ENCODE measurements around the gene COG3.
A peak's percentile ranks its signal among the peaks of the same experiment; 100 is the strongest.

The COG3 gene

GRCh38 chr13:45448965-45449559, 15.7 kb upstream of the COG3 start:
- DNase-seq, result no peak

DNA sequence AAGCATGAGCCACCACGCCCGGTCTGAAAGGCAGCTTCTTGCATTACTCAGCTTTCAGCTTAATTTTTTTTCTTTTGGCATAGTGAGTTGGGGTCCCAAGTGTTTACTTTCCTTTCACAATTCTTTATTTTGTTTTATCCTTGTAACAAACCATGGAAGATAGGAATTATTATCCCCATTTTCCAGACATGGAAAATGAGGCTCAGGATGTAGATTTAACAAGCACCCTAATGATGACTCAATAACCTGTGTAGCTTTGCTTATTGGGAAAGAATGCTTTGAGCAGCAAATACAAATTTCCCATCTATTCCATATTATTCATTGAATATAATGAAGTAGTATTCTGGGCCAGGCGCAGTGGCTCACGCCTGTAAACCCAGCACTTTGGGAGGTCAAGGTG, 13.5 kb upstream of the COG3 start:
- DNase-seq, result no peak

- DNase-seq, result no peak
Measured at GRCh38 chr13:45454204-45454603, 10.5 kb upstream of the COG3 start.

DNA sequence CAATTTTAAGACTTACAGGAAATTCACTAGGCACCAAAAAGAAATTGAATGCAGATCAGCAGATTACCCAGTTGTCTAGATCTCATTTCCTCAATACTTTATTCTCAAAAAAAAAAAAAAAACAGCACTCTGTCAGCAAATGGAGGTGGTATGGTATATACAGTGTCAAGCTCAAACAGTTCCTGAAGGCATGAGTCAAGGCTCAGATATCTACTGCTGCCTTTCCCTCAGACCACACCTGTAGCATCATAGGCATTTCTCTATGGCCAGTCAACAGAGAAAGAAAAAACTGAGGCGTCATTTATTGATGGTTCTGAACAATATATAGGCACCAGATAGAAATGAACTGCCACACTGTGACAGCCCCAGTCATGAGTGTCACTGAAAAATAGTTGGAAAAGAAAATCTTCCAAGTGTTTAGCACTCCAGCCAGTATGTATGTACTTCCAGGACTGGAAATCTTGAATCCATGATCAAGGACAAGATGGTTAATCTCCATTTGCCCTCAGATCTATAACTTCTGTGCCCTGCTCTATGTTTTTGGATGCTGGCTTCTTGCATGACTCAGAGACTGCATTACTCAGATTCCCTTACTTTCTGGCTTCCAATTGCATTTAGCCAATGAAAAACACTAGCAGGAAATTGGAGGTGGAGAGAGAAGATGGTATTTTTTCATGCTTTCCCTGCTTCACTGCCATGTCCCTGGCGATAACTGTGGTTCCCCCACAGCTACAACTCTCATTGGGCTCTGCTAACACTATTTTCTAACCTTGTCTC, 8.4 kb upstream of the COG3 start:
- DNase-seq, result no peak

DNA sequence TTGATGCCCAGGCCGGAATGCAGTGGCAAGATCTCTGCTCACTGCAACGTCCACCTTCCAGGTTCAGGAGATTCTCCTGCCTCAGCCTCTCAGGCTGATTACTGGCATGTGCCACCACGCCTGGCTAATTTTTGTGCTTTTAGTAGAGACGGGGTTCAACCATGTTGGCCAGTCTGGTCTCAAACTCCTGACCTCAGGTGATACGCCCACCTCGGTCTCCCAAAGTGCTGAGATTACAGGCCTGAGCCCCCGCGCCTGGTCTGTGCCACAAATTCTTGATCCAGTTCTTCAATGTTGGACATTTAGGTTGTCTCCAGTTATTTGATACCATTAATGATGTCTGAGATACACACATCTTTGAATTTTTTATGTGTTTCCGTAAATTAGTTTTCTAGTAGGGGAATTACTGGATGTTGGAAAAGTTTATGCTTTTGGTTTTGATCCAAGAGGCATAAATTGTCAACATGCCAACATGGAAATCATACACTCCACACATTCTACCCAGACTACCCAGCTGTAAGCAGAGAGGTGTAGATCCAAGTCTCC, 525 bp upstream of the COG3 start:
- DNase-seq, result no peak

- no peak for DNase-seq
Measured at GRCh38 chr13:45466359-45466758, 1.6 kb downstream of the COG3 start.

- peak; percentile 11 for DNase-seq
Measured at GRCh38 chr13:45468635-45469034, 3.9 kb downstream of the COG3 start.

DNA sequence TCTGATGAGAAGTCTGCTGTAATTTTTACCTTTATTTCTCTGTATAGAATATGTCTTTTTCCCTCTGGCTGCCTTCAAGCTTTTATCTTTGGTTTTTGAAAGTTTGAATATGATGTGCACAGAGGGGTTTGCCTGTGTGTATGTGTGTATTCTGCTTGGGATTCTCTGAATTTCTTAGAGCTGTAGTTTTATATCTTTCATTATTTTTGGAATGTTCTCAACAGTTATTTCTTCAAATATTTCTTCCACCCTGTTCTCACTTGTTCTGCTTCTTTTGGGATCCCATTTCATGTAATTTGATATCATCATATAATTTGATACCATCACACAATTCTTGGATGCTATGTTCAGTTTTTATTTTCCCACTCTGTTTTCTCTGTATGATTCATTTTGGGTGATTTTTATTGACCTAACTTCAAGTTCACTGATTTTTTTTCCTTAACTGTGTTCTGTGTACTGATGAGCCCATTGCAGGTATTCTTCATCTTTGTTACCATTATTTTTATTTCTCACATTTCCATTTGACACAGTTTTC, 7.5 kb downstream of the COG3 start:
- DNase-seq, result no peak

DNA sequence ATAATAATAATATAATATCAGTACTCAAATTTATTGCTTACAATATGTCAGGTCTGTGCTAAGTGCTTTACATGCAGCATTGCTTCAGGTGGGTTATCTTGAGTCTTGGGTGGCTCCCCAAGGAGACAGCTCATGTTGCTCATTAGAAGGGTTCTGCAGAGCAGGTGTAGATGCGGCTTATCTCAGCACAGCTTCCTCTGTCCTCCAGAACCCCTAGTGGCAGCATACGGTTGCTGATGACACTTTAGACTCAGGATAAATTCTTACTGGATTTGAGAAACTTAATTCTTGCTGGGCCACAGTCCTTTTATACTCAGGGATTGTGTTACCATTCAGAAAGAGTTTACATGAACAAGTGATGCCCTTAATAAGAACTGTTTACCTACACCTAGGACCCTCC, 8.9 kb downstream of the COG3 start:
- DNase-seq, result no peak

DNA sequence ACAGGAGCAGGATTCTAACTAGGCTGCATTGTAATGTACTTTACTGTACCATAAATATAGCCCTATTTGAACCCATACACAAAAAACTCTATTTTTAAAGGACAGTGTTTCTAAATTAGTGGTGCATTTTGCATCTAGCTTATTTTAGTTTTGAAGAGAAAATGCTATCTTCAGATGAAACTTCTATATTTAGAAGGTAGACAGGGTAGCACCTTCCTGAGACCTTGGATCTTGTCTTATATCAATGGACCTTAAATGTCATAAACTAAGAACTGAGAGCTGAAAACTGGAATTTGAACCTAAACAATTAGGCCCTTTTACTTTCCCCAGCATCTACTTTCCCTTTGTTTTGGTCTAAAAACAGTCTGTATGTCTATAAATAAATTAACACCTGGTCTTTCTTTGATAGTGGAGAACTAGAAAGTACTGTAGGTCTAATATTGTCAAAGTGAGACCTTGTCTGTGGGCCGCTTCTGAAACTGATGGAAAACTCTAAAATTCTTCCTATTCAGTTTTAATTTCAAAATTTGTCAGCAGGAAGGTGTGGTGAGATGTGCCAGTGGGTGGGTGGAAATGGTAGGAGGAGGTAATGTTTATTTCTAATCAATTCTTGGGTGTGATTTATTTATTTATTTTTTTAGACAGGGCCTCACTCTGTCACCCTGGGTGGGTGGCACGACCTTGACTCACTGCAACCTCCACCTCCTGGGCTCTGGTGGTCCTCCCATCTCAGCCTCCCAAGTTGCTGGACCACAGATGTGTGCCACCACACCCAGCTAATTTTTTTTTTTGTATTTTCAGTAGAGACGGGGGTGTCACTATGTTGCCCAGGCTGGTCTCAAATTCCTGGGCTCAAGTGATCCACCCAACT, 10.1 kb downstream of the COG3 start:
- no peak for DNase-seq

- no peak for DNase-seq
Measured at GRCh38 chr13:45479661-45480060, 14.9 kb downstream of the COG3 start.

- DNase-seq, result no peak
Measured at GRCh38 chr13:45481688-45482087, 16.9 kb downstream of the COG3 start.

DNA sequence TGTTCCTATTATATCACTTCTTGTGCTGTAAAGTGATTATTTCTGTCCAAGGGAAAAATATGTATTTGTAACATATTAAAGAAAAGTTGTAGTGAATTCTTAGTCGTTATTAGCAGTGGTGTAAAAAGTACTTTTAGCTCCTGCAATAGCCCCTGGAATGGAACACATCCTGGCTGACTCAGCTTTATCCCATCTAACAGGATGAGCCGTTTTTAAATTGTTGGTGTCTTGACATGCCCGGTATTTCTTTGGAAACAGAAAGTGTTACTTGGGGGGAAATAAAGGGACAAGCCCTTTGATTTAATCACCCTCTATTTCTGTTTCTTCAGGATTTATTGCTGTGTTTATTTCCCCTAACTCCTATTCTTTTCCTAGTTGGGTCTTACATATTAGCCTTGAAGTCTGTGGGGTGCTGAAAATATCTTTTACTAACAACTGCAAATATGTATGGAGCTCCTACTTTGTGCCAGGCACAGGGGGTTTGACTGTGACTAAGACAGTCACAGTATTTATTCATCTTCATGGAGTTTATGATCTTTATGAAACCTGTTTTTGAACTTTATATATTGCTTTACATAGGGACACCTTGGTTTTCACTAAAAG, 17.9 kb downstream of the COG3 start:
- DNase-seq, result no peak

- DNase-seq, result no peak
Measured at GRCh38 chr13:45487604-45488003, 22.9 kb downstream of the COG3 start.

DNA sequence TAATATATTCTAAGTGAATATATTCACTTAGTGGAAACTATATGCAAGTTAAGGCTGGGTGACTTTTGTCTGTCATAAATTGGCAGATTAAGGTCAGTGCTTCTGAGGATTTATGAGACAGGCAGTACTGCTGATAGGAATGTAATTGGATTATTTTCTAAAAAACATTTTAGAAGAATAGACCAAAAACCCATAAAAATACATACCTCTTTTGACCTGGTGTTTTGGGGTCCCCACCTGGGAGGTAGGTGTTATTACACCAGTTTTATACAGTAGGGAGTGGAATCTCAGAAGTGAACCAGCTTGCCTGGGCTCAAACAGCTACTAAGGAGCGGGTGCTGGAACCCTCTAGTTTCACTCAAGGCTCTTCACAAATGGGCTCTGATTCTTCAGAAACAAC, 25.3 kb downstream of the COG3 start:
- DNase-seq, result no peak

GRCh38 chr13:45492538-45492937, 27.8 kb downstream of the COG3 start:
- DNase-seq, result no peak

DNA sequence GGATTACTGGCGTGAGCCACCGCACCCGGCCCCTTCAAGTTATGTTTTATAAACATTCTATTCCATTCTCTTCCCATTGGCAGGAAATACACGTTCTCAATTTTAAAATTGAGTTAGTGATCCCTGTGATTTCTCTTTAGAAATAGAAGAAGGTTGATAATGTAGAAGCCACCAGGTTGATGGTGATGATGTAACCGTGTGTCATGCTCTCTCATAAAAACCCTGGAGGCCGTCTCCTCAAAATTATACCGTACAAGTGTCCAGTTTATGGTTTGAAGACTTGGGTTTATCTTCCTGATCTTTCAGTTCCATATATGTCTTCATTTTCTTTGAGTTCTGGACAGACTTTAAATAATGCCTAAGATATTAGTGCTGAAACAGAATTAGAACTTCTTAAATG, 32.2 kb downstream of the COG3 start:
- DNase-seq, result no peak

DNA sequence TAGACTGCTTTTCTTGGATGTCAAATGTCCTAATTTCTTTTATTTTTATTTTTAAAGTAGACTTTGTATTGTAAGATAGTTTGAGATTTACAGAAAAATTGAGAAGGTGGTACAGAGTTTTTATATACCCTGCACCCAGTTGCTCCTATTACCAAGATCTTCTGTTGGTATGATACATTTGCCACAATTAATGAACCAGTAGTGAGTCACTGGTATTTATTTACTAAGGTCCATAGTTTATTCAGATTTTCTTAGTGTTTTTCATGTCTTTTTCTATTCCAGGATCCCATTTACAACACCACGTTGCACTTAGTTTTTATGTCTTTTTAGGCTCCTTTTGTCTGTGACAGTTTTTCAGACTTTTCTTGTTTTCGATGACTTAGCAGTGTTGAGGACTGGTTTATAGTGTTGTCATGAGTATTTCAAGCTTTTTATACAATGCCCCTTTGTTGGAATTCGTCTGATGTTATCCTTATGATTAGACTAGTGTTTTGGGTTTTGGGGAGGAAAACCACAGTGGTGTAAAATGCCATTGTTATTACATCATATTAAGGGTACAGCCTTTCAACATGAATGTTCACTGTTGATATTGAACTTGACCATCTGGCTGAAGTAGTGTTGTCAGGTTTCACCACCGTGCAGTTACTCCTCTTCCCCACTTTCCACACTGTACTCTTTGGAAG, 35.9 kb downstream of the COG3 start:
- DNase-seq, result no peak

GRCh38 chr13:45501175-45501526, 36.4 kb downstream of the COG3 start:
- no peak for DNase-seq

DNA sequence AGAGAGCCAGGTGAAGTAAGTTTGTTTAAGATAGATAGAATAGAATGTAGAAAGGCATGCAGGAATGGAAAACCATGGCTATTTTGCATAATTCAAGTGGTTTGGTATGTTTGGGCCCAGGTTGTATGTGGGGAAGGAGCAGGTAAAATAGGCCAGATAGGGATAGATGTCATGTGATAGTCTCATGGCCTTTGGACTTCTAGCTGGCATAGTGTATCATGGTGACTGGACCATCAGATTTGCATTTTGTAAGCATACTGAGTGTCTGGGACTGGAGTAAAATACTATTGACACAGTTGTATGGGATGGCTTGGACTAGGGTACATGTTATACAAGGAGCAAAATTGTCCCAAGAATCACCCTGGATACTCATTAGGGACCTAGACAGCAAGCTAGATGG, 38.9 kb downstream of the COG3 start:
- no peak for DNase-seq

- no peak for DNase-seq
Measured at GRCh38 chr13:45506811-45507210, 42.1 kb downstream of the COG3 start.

- DNase-seq, result no peak
Measured at GRCh38 chr13:45508776-45509175, 44.0 kb downstream of the COG3 start.

All from NCI-H510A treated with DMSO at 0.1 percent for 48 hours (cell line).